NCI-H1105 (cell line): ENCODE measurements around the gene ST6GALNAC3.

Experiments
- DNase-seq: peaks from one replicate; lab custom pipeline; 2025; lab: John Stamatoyannopoulos, UW

The ST6GALNAC3 gene

GRCh38 chr1:76250271-76250670, 175.7 kb downstream of the ST6GALNAC3 start:
- DNase-seq: no peak

DNA sequence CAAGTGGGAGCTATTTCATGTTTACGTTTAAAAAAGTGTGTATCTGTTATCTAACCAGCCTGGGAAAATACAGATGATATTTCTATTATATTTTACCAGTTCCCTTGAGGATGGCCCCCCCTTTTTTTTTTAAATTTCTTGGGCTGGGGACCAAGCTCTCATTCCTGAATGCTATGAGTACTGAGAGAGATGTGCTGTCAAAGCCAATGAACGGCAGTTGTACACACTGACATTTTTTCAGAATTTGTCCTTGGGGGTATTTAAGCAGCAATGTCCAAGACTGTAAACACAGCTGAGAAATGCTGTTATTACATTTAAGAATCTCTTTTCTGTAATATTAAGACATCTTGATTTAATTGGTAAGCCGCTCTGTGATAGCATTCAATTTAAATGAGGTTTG, 177.9 kb downstream of the ST6GALNAC3 start:
- no peak for DNase-seq

- DNase-seq: no peak
These were observed 179.8 kb downstream of the ST6GALNAC3 start for GRCh38 chr1:76254104-76255030.

DNA sequence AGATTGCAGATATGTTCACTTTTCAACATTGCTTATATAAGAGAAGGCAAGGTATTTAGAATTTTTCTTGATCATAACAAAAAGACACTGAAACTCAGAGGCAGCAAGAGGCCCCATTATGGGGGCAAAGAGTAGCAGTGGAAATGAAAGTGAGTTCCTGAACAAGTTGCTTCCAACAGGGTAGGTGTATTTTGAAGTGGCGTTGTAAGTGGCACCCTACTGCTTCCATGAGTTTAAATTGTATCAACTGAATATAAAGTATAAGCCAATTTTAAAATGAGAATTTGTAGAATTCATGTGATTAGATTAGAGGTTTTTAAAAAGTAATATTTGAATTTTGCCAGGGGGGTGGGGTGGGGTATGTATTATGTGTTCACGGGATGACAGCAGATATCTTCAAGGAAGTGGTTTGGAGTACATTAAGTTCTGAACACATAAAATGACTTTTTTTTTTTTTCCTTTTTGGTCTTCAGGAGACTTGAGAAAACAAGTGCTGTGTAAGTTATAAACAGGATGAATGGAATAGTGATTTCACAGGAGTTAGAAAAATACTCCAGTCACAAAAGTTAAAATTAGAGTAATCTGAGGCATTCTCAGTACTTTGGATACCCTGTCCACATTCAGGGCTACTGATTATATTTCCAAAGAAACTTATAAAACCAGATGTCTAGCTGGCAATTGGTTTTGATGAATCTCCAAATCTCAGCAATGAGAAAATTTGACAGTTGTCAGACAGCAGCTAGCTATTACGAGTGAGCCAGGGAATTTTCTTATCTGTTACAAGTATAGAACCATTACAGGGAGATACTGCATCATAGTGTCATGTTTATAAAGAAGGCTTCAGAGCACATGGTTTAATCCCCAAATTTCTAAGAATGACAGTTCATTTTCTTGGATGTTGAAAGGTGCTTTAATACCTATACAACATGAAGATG, 182.0 kb downstream of the ST6GALNAC3 start:
- no peak for DNase-seq

DNA sequence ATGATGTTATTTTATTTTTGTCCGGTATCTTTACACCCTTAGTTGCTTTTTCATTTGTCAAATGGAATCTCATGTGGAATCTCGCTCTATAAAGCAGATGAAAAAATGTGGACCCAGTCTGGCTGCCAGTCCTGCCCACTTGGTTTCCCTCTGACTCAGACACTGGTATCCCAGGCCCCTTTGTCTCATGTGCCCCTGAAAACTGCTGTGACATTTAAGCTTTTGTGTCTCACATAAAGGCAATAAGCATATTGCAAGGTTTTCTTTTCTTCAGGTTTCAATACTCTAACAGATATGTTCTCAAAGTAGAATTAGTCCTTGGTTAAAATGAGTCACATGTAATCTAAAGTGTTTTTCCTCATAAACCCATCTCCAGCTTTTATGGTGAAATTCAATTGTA, 183.3 kb downstream of the ST6GALNAC3 start:
- no peak for DNase-seq

- DNase-seq: no peak
These were observed 184.7 kb downstream of the ST6GALNAC3 start for GRCh38 chr1:76259270-76259669.

DNA sequence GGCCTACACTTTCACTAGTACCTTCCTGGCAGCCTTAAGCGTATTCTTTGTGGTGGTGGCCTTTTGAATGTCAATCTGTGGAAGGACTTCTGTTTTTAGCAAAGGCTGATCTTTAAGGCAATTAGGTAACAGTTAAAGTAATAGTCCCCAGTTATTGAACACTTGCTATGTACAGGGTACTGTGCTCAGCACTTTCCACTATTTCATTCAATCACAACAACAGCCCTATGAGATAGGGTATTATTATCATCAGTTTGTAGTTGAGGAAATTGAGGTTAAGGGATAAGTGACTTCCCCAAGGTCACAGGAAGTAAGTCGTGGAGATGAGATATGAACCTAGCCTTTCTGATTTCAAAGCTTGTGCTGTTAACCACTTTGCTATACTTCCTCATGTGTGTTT, 185.7 kb downstream of the ST6GALNAC3 start:
- DNase-seq: no peak

DNA sequence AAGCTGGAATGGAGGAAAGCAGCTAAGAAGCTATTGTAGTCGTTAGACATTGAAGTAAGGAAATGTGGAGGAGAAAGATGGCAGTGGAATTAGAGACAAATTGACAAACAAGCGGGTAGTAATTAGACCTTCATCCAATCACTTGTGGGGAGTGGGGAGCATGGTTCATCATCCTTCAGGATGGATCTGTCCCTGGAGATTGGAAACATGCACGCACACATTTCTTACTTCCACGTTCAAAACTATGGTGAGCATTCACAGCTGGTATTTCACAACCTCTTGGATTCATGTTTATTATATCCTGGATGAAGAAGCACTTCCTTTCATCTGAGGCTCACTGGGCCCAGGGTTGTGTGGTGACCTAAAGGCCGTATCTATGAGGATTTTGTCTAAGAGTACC, 188.1 kb downstream of the ST6GALNAC3 start:
- no peak for DNase-seq

DNA sequence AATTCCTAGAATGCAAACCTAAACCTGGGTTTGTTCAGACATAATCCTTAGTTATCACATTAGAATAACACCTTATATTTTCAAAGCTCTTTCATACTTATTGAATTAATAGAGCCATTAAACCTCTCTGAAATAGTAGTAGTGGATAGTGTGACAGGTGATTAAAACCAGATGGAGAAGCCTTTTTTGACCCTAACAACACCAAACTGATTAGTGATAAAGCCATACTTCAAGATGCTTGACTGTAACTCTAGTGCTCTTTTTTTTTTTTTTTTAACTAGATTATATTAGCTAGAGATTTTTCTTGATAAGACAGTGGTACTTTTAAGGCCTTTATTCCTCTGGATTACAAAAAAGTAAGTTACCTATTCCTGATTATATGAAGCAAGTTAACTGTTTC, 190.1 kb downstream of the ST6GALNAC3 start:
- DNase-seq: no peak

GRCh38 chr1:76266762-76267161, 192.2 kb downstream of the ST6GALNAC3 start:
- no peak for DNase-seq

DNA sequence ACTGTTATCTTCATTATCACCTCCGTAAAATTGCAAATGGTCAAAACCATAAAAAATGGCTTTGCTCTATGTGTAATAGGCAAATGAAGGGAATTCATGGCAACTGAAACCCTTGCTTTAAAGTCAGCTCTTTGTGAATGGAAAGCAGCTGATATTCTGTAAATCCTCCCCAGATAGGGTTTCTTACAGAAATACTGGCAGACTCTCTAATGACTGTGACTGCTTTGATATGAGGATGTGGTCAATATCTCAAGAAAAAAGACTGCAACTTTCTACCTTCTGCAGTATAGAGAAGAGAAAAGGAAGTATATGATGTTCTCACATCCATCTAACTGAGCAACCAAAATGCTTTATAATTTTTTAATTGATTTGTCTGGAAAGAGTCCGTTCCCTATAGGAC, 193.1 kb downstream of the ST6GALNAC3 start:
- DNase-seq: no peak

DNA sequence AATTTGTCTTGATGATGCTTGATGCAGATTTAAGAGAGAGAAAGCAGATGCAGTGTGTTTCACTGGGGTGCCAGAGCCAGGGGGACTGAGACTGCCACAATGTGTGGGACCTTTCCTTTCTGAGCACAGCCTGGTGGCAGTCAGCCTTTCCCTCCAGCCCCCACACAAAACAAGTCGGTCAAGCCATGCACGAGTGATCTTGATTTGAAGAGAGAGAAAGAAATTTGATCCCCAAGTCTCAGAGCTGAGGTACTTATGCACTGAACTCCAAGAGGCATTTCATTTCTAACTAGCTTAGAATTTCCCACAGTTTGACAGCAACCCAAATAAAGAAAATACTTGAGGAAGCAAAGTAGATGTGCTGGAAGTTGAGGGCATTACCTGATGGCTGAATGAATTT, 193.8 kb downstream of the ST6GALNAC3 start:
- no peak for DNase-seq

GRCh38 chr1:76269155-76269554, 194.6 kb downstream of the ST6GALNAC3 start:
- no peak for DNase-seq

GRCh38 chr1:76274302-76274701, 199.8 kb downstream of the ST6GALNAC3 start:
- no peak for DNase-seq

DNA sequence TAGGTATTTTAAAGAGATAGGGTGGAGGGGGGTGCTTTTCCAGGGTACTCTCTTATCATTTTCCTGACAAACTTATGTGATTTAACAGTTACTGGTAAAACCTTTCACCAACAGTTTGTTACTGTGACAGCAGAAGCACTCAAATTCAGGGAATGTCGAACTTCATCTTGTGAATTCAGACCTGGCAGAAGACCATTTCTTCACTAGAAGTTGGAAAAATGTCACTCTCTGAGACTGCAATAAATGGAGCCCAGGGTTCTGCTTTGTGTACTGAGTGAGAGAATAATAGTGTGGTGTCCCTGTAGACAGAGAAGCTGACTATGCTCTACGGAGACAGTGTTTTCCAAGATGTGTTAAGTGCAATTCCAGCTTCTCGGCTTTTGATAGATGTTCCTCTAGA, 200.2 kb downstream of the ST6GALNAC3 start:
- no peak for DNase-seq

DNA sequence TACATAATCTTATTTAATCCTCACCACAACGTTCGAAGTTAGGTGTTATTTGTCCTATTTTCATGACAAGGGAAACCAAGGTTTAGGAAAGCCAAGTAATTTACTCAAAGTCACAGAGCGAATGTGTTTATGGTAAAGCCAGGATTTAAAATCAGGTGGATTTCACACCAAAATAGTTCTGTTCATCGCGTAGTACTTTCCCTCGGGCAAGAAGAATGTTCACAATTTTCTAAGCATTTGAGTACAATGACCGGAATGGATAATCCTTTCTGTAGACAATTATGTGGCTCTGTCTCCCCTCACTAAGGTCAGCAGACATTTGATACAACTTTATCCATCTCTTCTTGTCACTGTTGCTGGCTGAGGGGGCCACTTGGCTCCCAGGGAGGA, 204.2 kb downstream of the ST6GALNAC3 start:
- no peak for DNase-seq

DNA sequence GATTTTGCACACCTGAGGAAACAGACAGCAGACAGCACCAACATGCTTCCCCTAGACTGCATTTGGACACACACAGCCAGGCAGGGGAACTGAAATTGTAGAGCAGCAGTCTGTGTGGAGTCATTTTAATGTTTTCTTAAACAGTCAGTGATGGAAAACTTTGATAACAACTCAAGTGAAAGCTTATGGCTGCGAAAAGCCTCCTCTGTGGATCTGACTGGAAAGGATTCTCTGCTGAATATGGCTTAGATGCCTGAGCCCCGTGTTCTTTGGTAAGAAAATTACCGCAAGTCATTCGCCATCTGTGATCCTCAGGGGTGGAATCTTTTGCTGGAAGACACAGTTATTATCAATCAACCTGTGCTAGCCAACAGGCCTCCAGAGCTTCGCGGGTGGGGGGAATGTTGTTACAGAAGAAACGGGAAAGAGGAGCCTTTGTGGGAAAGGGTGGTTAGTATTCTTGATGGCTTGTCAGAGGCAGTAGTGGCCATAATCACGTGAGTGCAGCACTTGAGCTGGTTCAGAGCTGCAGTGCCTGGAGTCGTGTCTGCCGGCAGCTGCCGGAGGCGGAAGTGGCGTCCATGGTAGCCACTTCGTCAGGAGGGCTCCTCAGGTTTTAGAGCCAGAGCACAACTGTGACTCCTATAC, 204.7 kb downstream of the ST6GALNAC3 start:
- DNase-seq: no peak

GRCh38 chr1:76281306-76281705, 206.8 kb downstream of the ST6GALNAC3 start:
- no peak for DNase-seq

DNA sequence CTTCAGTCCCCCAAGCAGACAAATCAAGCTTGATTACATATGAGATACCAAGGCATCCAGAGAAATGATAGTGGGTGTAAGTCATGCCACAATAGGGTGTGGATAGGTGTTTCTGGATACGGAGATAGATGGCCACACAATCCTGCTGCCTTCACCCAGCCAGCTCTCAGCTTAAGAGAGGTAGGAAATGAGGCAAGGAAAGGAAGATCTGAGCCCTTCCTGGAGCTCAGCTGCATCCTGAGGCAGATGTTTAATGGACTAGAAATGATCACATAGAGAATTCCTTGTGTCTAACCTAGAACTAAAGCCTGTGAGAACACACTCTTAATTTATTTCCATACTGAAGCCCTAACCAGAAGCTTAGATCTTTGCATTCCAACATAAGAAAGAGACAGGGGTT, 210.3 kb downstream of the ST6GALNAC3 start:
- DNase-seq: no peak

DNA sequence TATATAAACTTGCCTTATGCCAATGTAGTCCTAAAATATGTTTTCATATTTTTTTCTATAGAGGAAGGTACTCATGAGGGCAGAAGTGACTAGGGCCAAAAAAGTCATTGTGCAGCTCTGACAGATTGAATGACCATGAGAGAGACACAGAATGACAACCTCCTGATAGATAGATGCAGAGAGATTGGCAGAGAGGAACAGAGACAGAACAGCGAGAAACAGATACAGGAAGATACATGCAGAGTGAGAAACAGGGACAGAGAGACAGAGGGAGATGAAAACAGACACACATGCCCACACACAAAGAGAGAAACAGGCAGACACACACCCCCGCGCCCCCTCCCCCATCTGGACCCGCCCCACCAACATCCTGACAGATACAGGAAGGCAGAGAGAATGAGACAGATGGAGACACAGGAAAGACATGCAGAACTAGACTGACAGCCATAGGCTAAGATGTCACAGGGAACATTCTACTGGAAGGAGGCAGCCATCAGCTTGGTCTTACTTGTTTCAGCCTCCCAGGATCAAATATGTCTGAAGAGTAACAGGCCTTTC, 211.1 kb downstream of the ST6GALNAC3 start:
- no peak for DNase-seq

GRCh38 chr1:76287917-76288316, 213.4 kb downstream of the ST6GALNAC3 start:
- DNase-seq: no peak
